ENCODE results near the gene VSIG8.
"Not testable (repeated sequence)": the region's sequence is repeated elsewhere in the genome, so short reads cannot be mapped to it uniquely, and the experiment has no call there.

DNA sequence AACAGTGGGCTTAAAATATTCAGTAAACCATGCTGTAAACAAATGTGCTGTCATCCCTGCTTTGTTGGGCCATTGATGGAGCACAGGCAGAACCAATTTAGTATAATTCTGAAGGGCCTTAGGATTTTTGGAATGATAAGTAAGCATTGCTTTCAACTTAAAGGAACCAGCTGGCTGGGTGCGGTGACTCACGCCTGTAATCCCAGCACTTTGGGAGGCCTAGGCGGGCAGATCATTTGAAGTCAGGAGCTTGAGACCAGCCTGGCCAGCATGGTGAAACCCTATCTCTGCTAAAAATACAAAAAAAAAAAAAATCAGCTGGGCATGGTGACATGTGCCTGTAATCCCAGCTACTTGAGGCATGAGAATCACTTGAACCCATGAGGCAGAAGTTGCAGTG lies 41.6 kb upstream of the VSIG8 start:
- TF ChIP-seq, protein P1, sequence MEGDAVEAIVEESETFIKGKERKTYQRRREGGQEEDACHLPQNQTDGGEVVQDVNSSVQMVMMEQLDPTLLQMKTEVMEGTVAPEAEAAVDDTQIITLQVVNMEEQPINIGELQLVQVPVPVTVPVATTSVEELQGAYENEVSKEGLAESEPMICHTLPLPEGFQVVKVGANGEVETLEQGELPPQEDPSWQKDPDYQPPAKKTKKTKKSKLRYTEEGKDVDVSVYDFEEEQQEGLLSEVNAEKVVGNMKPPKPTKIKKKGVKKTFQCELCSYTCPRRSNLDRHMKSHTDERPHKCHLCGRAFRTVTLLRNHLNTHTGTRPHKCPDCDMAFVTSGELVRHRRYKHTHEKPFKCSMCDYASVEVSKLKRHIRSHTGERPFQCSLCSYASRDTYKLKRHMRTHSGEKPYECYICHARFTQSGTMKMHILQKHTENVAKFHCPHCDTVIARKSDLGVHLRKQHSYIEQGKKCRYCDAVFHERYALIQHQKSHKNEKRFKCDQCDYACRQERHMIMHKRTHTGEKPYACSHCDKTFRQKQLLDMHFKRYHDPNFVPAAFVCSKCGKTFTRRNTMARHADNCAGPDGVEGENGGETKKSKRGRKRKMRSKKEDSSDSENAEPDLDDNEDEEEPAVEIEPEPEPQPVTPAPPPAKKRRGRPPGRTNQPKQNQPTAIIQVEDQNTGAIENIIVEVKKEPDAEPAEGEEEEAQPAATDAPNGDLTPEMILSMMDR (IDR thresholded peaks at IDR 0.05) = not testable (repeated sequence)
- not testable (repeated sequence) for TF ChIP-seq POLR2AphosphoS5, POLR2A (IDR thresholded peaks at IDR 0.05)

Data from upper lobe of left lung (tissue), 4 donors.